Ishikawa (cell line): ENCODE measurements around the gene CTSD.

Experiments used
- CEBPB ChIP-seq: IDR thresholded peaks from 2 replicates; pipeline ENCODE4 v1.6.1; 2012
- CREB1 ChIP-seq: IDR thresholded peaks from 2 replicates; pipeline ENCODE4 v1.6.1; 2012; ENCODE audit warnings: low read depth
- EP300 ChIP-seq: IDR thresholded peaks from 2 replicates; pipeline ENCODE4 v1.6.1; 2012; ENCODE audit warnings: borderline replicate concordance
- NFIC ChIP-seq: IDR thresholded peaks from 2 replicates; pipeline ENCODE4 v1.6.1; 2012
- RAD21 ChIP-seq: IDR thresholded peaks from 2 replicates; pipeline ENCODE4 v1.6.1; 2012; ENCODE audit warnings: low read depth
- REST ChIP-seq: IDR thresholded peaks from 2 replicates; pipeline ENCODE4 v1.6.1; 2012; ENCODE audit warnings: low read depth, mild to moderate bottlenecking
- TAF1 ChIP-seq: IDR thresholded peaks from 2 replicates; pipeline ENCODE4 v1.6.1; 2012; ENCODE audit warnings: low read depth, mild to moderate bottlenecking
- TEAD4 ChIP-seq: IDR thresholded peaks from 2 replicates; pipeline ENCODE4 v1.6.1; 2012
- YY1 ChIP-seq: IDR thresholded peaks from 2 replicates; pipeline ENCODE4 v1.6.1; 2012; ENCODE audit warnings: low read depth
- TF ChIP-seq, protein P1 (sequence below): IDR thresholded peaks from 2 replicates; pipeline ENCODE4 v1.6.1; 2012

GRCh38 chr11:1727096-1727690, 36.5 kb downstream of the CTSD start:
- TF ChIP-seq CREB1 (no peak), CEBPB (no peak), EP300 (no peak), TAF1 (no peak), YY1 (no peak), RAD21 (no peak), REST (no peak), TEAD4 (no peak), NFIC (no peak)
- TF ChIP-seq, protein P1, sequence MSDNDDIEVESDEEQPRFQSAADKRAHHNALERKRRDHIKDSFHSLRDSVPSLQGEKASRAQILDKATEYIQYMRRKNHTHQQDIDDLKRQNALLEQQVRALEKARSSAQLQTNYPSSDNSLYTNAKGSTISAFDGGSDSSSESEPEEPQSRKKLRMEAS = no peak
